ENCODE results near the gene WFDC5.

WFDC5 gene

DNA sequence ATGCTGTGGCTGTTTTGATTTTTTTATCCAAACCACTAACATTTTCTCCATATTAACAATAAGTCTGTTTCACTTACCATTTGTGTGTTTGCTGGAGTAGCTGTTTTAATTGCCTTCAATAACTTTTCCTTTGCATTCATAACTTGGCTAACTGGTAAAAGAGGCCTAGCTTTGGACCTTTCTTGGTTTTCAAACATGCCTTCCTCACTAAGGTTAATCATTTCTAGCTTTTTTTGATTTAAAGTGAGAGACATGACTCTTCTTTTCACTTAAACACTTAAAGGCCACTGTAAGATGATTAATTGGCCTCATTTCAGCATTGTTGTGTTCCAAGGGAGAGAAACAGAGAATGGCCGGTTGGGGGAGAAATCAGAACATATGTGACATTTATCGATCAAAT, 6.4 kb upstream of the WFDC5 start:
- no peak overlapping the region for H4K12ac ChIP-seq (ENCODE audit: low read depth, low read length)
- no CpG with 5 or more reads among the region's 2 CpGs for WGBS (ENCODE audit: extremely low coverage, insufficient coverage, insufficient read length)

DNA sequence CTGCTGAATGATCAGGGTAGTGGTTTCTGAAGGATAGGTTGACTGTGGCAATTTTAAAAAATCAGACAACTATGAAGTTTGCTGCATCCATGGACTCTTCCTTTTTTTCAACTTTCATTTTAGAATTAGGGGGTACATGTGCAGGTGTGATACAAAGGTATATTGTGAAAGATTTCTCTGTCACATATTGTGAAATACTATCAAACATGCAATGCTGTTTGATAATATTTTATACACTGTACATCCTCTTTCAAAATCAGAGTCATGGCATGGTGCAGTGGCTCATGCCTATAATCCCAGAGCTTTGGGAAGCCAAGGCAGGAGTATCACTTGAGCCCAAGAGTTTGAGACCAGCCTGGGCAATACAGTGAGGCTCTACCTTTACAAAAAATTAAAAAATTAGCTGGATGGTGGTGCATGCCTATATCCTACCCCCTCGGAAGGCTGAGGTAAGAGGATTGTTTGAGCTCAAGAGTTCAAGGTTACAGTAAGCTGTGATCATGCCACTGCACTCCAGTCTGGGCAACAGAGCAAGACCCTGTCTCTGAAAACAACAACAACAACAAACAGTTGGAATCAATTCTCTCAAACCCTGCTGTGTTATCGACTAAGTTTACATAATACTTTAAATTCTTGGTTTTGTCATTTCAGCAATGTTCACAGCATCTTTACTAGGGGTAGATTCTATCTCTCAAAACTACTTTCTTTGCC, 4.7 kb upstream of the WFDC5 start:
- H2AK5ac ChIP-seq (ENCODE audit: low read length), result no peak overlapping the region
- H2BK12ac ChIP-seq (ENCODE audit: low read length), result no peak overlapping the region
- H4K91ac ChIP-seq (ENCODE audit: low read depth, low read length), result no peak overlapping the region
- no peak overlapping the region for H2BK120ac ChIP-seq (ENCODE audit: insufficient read depth, low read length, poor library complexity)
- no peak overlapping the region for H3K14ac ChIP-seq (ENCODE audit: low read length)
- H3K4ac ChIP-seq (ENCODE audit: low read depth, low read length), result no peak overlapping the region
- H3K79me1 ChIP-seq (ENCODE audit: low read length), result no peaks in the 10 kb centered on the region
- no peak overlapping the region for H4K12ac ChIP-seq (ENCODE audit: low read depth, low read length)
- H3K27ac ChIP-seq (ENCODE audit: low read depth, low read length), result no peak overlapping the region
- H3K79me2 ChIP-seq (ENCODE audit: control insufficient read depth, insufficient read depth, low read length, poor library complexity), result no peaks in the 10 kb centered on the region
- H3K4me2 ChIP-seq (ENCODE audit: low read length), result no peak overlapping the region
- no peaks in the 10 kb centered on the region for H3K4me1 ChIP-seq (ENCODE audit: control insufficient read depth in 1 of 2, insufficient read depth in 2 of 2, low read length in 2 of 2)
- H3K4me3 ChIP-seq (ENCODE audit: low read depth, low read length), result no peak overlapping the region
- H3K23ac ChIP-seq (ENCODE audit: low read length), result no peak overlapping the region
- no peak overlapping the region for H3K9ac ChIP-seq (ENCODE audit: low read length)
- H3K36me3 ChIP-seq (ENCODE audit: control insufficient read depth in 1 of 2, insufficient read depth in 2 of 2, low read length in 2 of 2), result no peaks in the 10 kb centered on the region
- H2AFZ ChIP-seq (ENCODE audit: insufficient read depth, low read length, poor library complexity), result no peak overlapping the region
- DNase-seq, result no peak
- no CpG with 5 or more reads among the region's 2 CpGs for WGBS (ENCODE audit: extremely low coverage, insufficient coverage, insufficient read length)
- no peaks in the 10 kb centered on the region for H3K9me3 ChIP-seq (ENCODE audit: insufficient read depth, low read depth, low read length)
- no peaks in the 10 kb centered on the region for H3K27me3 ChIP-seq (ENCODE audit: insufficient read depth, low read length)
- H4K8ac ChIP-seq (ENCODE audit: low read depth, low read length), result no peak overlapping the region
- no peak overlapping the region for H3K18ac ChIP-seq (ENCODE audit: low read length)
- no peak overlapping the region for H2BK5ac ChIP-seq (ENCODE audit: low read depth, low read length, poor library complexity)

More for the DNA sequence above, 6.4 kb upstream of the WFDC5 start:
- Histone ChIP-seq H3K27me3 (ENCODE audit: insufficient read depth, low read length) (no peaks in the 10 kb centered on the region), H3K4me2 (ENCODE audit: low read length) (no peak overlapping the region), H2AK5ac (ENCODE audit: low read length) (no peak overlapping the region), H4K8ac (ENCODE audit: low read depth, low read length) (no peak overlapping the region), H2BK5ac (ENCODE audit: low read depth, low read length, poor library complexity) (no peak overlapping the region), H3K79me2 (ENCODE audit: control insufficient read depth, insufficient read depth, low read length, poor library complexity) (no peaks in the 10 kb centered on the region), H3K9me3 (ENCODE audit: insufficient read depth, low read depth, low read length) (no peaks in the 10 kb centered on the region), H3K9ac (ENCODE audit: low read length) (no peak overlapping the region), H2BK12ac (ENCODE audit: low read length) (no peak overlapping the region), H4K91ac (ENCODE audit: low read depth, low read length) (no peak overlapping the region), H3K4me1 (ENCODE audit: control insufficient read depth in 1 of 2, insufficient read depth in 2 of 2, low read length in 2 of 2) (no peaks in the 10 kb centered on the region), H3K23ac (ENCODE audit: low read length) (no peak overlapping the region), H3K14ac (ENCODE audit: low read length) (no peak overlapping the region), H3K18ac (ENCODE audit: low read length) (no peak overlapping the region), H3K27ac (ENCODE audit: low read depth, low read length) (no peak overlapping the region), H3K4ac (ENCODE audit: low read depth, low read length) (no peak overlapping the region), H2BK120ac (ENCODE audit: insufficient read depth, low read length, poor library complexity) (no peak overlapping the region), H3K79me1 (ENCODE audit: low read length) (no peaks in the 10 kb centered on the region), H3K36me3 (ENCODE audit: control insufficient read depth in 1 of 2, insufficient read depth in 2 of 2, low read length in 2 of 2) (no peaks in the 10 kb centered on the region), H3K4me3 (ENCODE audit: low read depth, low read length) (no peak overlapping the region), H2AFZ (ENCODE audit: insufficient read depth, low read length, poor library complexity) (no peak overlapping the region)
- DNase-seq, result no peak

- no peak overlapping the region for H4K8ac ChIP-seq (ENCODE audit: low read depth, low read length)
- DNase-seq, result no peak
- H3K4me3 ChIP-seq (ENCODE audit: low read depth, low read length), result no peak overlapping the region
- H2AK5ac ChIP-seq (ENCODE audit: low read length), result no peak overlapping the region
- H2AFZ ChIP-seq (ENCODE audit: insufficient read depth, low read length, poor library complexity), result no peak overlapping the region
- H4K91ac ChIP-seq (ENCODE audit: low read depth, low read length), result no peak overlapping the region
- H4K12ac ChIP-seq (ENCODE audit: low read depth, low read length), result no peak overlapping the region
- H3K27me3 ChIP-seq (ENCODE audit: insufficient read depth, low read length), result no peaks in the 10 kb centered on the region
- no peak overlapping the region for H3K9ac ChIP-seq (ENCODE audit: low read length)
- H3K36me3 ChIP-seq (ENCODE audit: control insufficient read depth in 1 of 2, insufficient read depth in 2 of 2, low read length in 2 of 2), result no peaks in the 10 kb centered on the region
- no peak overlapping the region for H3K4me2 ChIP-seq (ENCODE audit: low read length)
- no peaks in the 10 kb centered on the region for H3K79me1 ChIP-seq (ENCODE audit: low read length)
- WGBS (ENCODE audit: extremely low coverage, insufficient coverage, insufficient read length), result no CpG with 5 or more reads among the region's 2 CpGs
- H3K18ac ChIP-seq (ENCODE audit: low read length), result no peak overlapping the region
- no peak overlapping the region for H2BK5ac ChIP-seq (ENCODE audit: low read depth, low read length, poor library complexity)
- H3K79me2 ChIP-seq (ENCODE audit: control insufficient read depth, insufficient read depth, low read length, poor library complexity), result no peaks in the 10 kb centered on the region
- no peak overlapping the region for H3K14ac ChIP-seq (ENCODE audit: low read length)
- no peak overlapping the region for H2BK12ac ChIP-seq (ENCODE audit: low read length)
- no peak overlapping the region for H3K27ac ChIP-seq (ENCODE audit: low read depth, low read length)
- H3K4me1 ChIP-seq (ENCODE audit: control insufficient read depth in 1 of 2, insufficient read depth in 2 of 2, low read length in 2 of 2), result no peaks in the 10 kb centered on the region
- no peak overlapping the region for H3K4ac ChIP-seq (ENCODE audit: low read depth, low read length)
- H3K23ac ChIP-seq (ENCODE audit: low read length), result no peak overlapping the region
- no peaks in the 10 kb centered on the region for H3K9me3 ChIP-seq (ENCODE audit: insufficient read depth, low read depth, low read length)
- H2BK120ac ChIP-seq (ENCODE audit: insufficient read depth, low read length, poor library complexity), result no peak overlapping the region
Observed at GRCh38 chr20:45118028-45118427, 3.1 kb upstream of the WFDC5 start.

DNA sequence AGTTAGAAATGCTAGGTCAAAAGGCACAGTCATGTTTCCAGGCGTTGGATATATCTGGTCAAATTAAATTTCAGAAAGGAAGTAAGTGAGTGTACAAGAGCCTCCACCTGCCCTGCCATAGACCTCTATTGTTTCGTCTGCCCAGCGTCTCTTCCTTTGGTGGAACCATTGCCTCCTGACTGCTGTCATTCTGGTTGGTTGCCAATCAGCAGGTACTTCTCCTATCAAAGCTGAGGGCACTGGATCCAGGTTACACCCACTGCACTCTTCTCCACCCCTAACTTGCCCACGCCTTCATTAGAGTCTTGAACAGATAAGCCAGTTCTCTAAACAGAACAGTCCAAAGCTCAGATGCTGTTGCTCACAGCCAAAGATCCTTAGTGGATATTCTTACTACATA, 2.6 kb upstream of the WFDC5 start:
- Histone ChIP-seq H3K79me2 (ENCODE audit: control insufficient read depth, insufficient read depth, low read length, poor library complexity) (no peaks in the 10 kb centered on the region), H3K27me3 (ENCODE audit: insufficient read depth, low read length) (no peaks in the 10 kb centered on the region), H3K4me1 (ENCODE audit: control insufficient read depth in 1 of 2, insufficient read depth in 2 of 2, low read length in 2 of 2) (no peaks in the 10 kb centered on the region), H3K36me3 (ENCODE audit: control insufficient read depth in 1 of 2, insufficient read depth in 2 of 2, low read length in 2 of 2) (no peaks in the 10 kb centered on the region), H3K27ac (ENCODE audit: low read depth, low read length) (no peak overlapping the region), H3K23ac (ENCODE audit: low read length) (no peak overlapping the region), H3K18ac (ENCODE audit: low read length) (no peak overlapping the region), H2BK120ac (ENCODE audit: insufficient read depth, low read length, poor library complexity) (no peak overlapping the region), H3K79me1 (ENCODE audit: low read length) (no peaks in the 10 kb centered on the region), H3K4ac (ENCODE audit: low read depth, low read length) (no peak overlapping the region), H2BK12ac (ENCODE audit: low read length) (no peak overlapping the region), H2AFZ (ENCODE audit: insufficient read depth, low read length, poor library complexity) (no peak overlapping the region), H4K91ac (ENCODE audit: low read depth, low read length) (no peak overlapping the region), H3K4me2 (ENCODE audit: low read length) (no peak overlapping the region), H4K12ac (ENCODE audit: low read depth, low read length) (no peak overlapping the region), H3K4me3 (ENCODE audit: low read depth, low read length) (no peak overlapping the region), H3K14ac (ENCODE audit: low read length) (no peak overlapping the region), H3K9me3 (ENCODE audit: insufficient read depth, low read depth, low read length) (no peaks in the 10 kb centered on the region), H4K8ac (ENCODE audit: low read depth, low read length) (no peak overlapping the region), H3K9ac (ENCODE audit: low read length) (no peak overlapping the region), H2BK5ac (ENCODE audit: low read depth, low read length, poor library complexity) (no peak overlapping the region), H2AK5ac (ENCODE audit: low read length) (no peak overlapping the region)
- WGBS (ENCODE audit: extremely low coverage, insufficient coverage, insufficient read length), result no CpG with 5 or more reads among the region's 4 CpGs
- no peak for DNase-seq

Measured in trophoblast cell (in vitro differentiated cells and primary cell).